WTC11 (cell line): ENCODE data around the gene IL27RA.

Experiments
- CTCF ChIP-seq: fragments of 200-600 bp; IDR thresholded peaks from 2 replicates; pipeline ENCODE4 v1.8.0; 2022; ENCODE audit warnings: antibody characterized with exemption
- E2F5 ChIP-seq: sonication (generic); formaldehyde crosslinking; IDR thresholded peaks from 2 replicates; pipeline ENCODE4 v1.8.1; 2022; ENCODE audit warnings: mild to moderate bottlenecking, moderate library complexity, missing genetic modification reagents
- FOXJ3 ChIP-seq: sonication (generic); formaldehyde crosslinking; IDR thresholded peaks from 2 replicates; pipeline ENCODE4 v1.9.0; 2021; ENCODE audit warnings: missing genetic modification reagents, mild to moderate bottlenecking, borderline replicate concordance
- FOXK1 ChIP-seq: sonication (generic); formaldehyde crosslinking; IDR thresholded peaks from 2 replicates; pipeline ENCODE4 v1.8.0; 2022; ENCODE audit warnings: mild to moderate bottlenecking, moderate library complexity, missing genetic modification reagents
- GABPB1 ChIP-seq: sonication (generic); formaldehyde crosslinking; IDR thresholded peaks from 2 replicates; pipeline ENCODE4 v1.8.1; 2023; ENCODE audit warnings: mild to moderate bottlenecking, missing genetic modification reagents
- PREB ChIP-seq: sonication (generic); formaldehyde crosslinking; IDR thresholded peaks from 2 replicates; pipeline ENCODE4 v1.8.1; 2022; ENCODE audit warnings: mild to moderate bottlenecking, missing genetic modification reagents, moderate library complexity, borderline replicate concordance
- SMAD3 ChIP-seq: sonication (generic); formaldehyde crosslinking; IDR thresholded peaks from 2 replicates; pipeline ENCODE4 v1.8.0; 2022; ENCODE audit warnings: missing genetic modification reagents, mild to moderate bottlenecking, borderline replicate concordance
- SOX15 ChIP-seq: fragments of 250-450 bp; sonication (Bioruptor Pico); IDR thresholded peaks from 2 replicates; pipeline ENCODE4 v1.9.0; 2021; ENCODE audit warnings: mild to moderate bottlenecking
- ZBTB43 ChIP-seq: sonication (generic); formaldehyde crosslinking; IDR thresholded peaks from 2 replicates; pipeline ENCODE4 v1.8.1; 2023; ENCODE audit warnings: mild to moderate bottlenecking, missing genetic modification reagents
- ZNF121 ChIP-seq: sonication (generic); formaldehyde crosslinking; IDR thresholded peaks from 2 replicates; pipeline ENCODE4 v1.8.0; 2023; ENCODE audit warnings: missing genetic modification reagents

- TF ChIP-seq E2F5 (CRISPR knock-in tag) (no peak), FOXK1 (no peak), CTCF (no peak), ZBTB43 (CRISPR knock-in tag) (no peak), SMAD3 (CRISPR knock-in tag) (no peak), GABPB1 (CRISPR knock-in tag) (no peak), ZNF121 (CRISPR knock-in tag) (no peak), PREB (CRISPR knock-in tag) (no peak), FOXJ3 (CRISPR knock-in tag) (no peak), SOX15 (no peak)
Observed at GRCh38 chr19:13986348-13986904, 45.1 kb upstream of the IL27RA start.
